SK-N-SH treated with all-trans-retinoic acid at 6 μM for 48 hours (cell line): ENCODE data around the gene SKI.

Experiments used
- ATAC-seq: fragments of 200-7000 bp; cut with Tn5 transposase; 3 replicates; pipeline ENCODE4 v1.9.1; 2020; ENCODE audit warnings: mild to moderate bottlenecking, moderate library complexity
- ARNTL ChIP-seq: fragments of 450-650 bp; formaldehyde crosslinking; IDR thresholded peaks from 2 replicates; pipeline ENCODE4 v1.5.0; 2020; ENCODE audit warnings: low read depth, mild to moderate bottlenecking, moderate library complexity, borderline replicate concordance
- BACH2 ChIP-seq: fragments of 250-450 bp; sonication (Bioruptor Pico); IDR thresholded peaks from 2 replicates; pipeline ENCODE4 v1.9.0; 2021; ENCODE audit warnings: mild to moderate bottlenecking, borderline replicate concordance
- ESRRG ChIP-seq: fragments of 250-450 bp; sonication (Bioruptor Pico); IDR thresholded peaks from 2 replicates; pipeline ENCODE4 v1.6.1; 2021; ENCODE audit warnings: mild to moderate bottlenecking
- GLIS3 ChIP-seq: fragments of 250-450 bp; sonication (Bioruptor Pico); IDR thresholded peaks from 2 replicates; pipeline ENCODE4 v1.5.0; 2020; ENCODE audit warnings: mild to moderate bottlenecking, moderate library complexity
- ISL1 ChIP-seq: fragments of 250-450 bp; sonication (Bioruptor Pico); IDR thresholded peaks from 2 replicates; pipeline ENCODE4 v2.1.2; 2022; ENCODE audit warnings: mild to moderate bottlenecking, moderate library complexity
- OSR1 ChIP-seq: fragments of 250-450 bp; sonication (Bioruptor Pico); IDR thresholded peaks from 2 replicates; pipeline ENCODE4 v1.8.0; 2022; ENCODE audit warnings: moderate library complexity, mild to moderate bottlenecking, inconsistent platforms
- PPARA ChIP-seq: fragments of 250-450 bp; sonication (Bioruptor Pico); IDR thresholded peaks from 2 replicates; pipeline ENCODE4 v1.5.0; 2020; ENCODE audit warnings: mild to moderate bottlenecking, borderline replicate concordance
- RARB ChIP-seq: fragments of 250-450 bp; sonication (Bioruptor Pico); IDR thresholded peaks from 2 replicates; pipeline ENCODE4 v1.8.0; 2021; ENCODE audit warnings: mild to moderate bottlenecking, moderate library complexity
- SNAI2 ChIP-seq: fragments of 250-450 bp; sonication (Bioruptor Pico); IDR thresholded peaks from 2 replicates; pipeline ENCODE4 v1.5.0; 2020; ENCODE audit warnings: mild to moderate bottlenecking, moderate library complexity
- TCF4 ChIP-seq: fragments of 250-450 bp; sonication (Bioruptor Pico); IDR thresholded peaks from 2 replicates; pipeline ENCODE4 v1.8.0; 2021; ENCODE audit warnings: mild to moderate bottlenecking, moderate library complexity, borderline replicate concordance
- TOX ChIP-seq: fragments of 250-450 bp; sonication (Bioruptor Pico); IDR thresholded peaks from 2 replicates; pipeline ENCODE4 v1.8.0; 2021; ENCODE audit warnings: mild to moderate bottlenecking, moderate library complexity, borderline replicate concordance
- ZC3H10 ChIP-seq: fragments of 250-450 bp; sonication (Bioruptor Pico); IDR thresholded peaks from 2 replicates; pipeline ENCODE4 v1.5.1; 2021; ENCODE audit warnings: mild to moderate bottlenecking, moderate library complexity
- ZFP3 ChIP-seq: fragments of 250-450 bp; sonication (Bioruptor Pico); IDR thresholded peaks from 2 replicates; pipeline ENCODE4 v1.5.0; 2020; ENCODE audit warnings: mild to moderate bottlenecking, moderate library complexity
- ZFP30 ChIP-seq: fragments of 450-650 bp; formaldehyde crosslinking; IDR thresholded peaks from 2 replicates; pipeline ENCODE4 v1.5.0; 2022; ENCODE audit warnings: mild to moderate bottlenecking, moderate library complexity
- ZNF565 ChIP-seq: fragments of 450-650 bp; formaldehyde crosslinking; conservative IDR thresholded peaks from 2 replicates; pipeline ENCODE4 v1.5.0; 2020; ENCODE audit warnings: low read depth, mild to moderate bottlenecking, moderate library complexity
- ZNF70 ChIP-seq: fragments of 450-650 bp; formaldehyde crosslinking; IDR thresholded peaks from 2 replicates; pipeline ENCODE4 v1.5.0; 2020; ENCODE audit warnings: mild to moderate bottlenecking, moderate library complexity
- ZNF8 ChIP-seq: fragments of 450-650 bp; formaldehyde crosslinking; IDR thresholded peaks from 2 replicates; pipeline ENCODE4 v1.5.0; 2020; ENCODE audit warnings: mild to moderate bottlenecking, moderate library complexity
- TF ChIP-seq, protein P1 (sequence below): fragments of 250-450 bp; sonication (Bioruptor Pico); IDR thresholded peaks from 2 replicates; pipeline ENCODE4 v1.5.1; 2021; ENCODE audit warnings: mild to moderate bottlenecking, moderate library complexity
- TF ChIP-seq, protein P2 (sequence below): fragments of 250-450 bp; sonication (Bioruptor Pico); IDR thresholded peaks from 2 replicates; pipeline ENCODE4 v1.8.0; 2021; ENCODE audit warnings: low read depth, mild to moderate bottlenecking, moderate library complexity, borderline replicate concordance
- TF ChIP-seq, protein P3 (sequence below): fragments of 250-450 bp; sonication (Bioruptor Pico); IDR thresholded peaks from 2 replicates; pipeline ENCODE4 v1.5.0; 2020; ENCODE audit warnings: mild to moderate bottlenecking, moderate library complexity
- TF ChIP-seq, protein P4 (sequence below): fragments of 250-450 bp; sonication (Bioruptor Pico); IDR thresholded peaks from 2 replicates; pipeline ENCODE4 v1.8.0; 2020; ENCODE audit warnings: mild to moderate bottlenecking, moderate library complexity, borderline replicate concordance
- TF ChIP-seq, protein P5 (sequence below): fragments of 250-450 bp; sonication (Bioruptor Pico); IDR thresholded peaks from 2 replicates; pipeline ENCODE4 v1.5.1; 2020; ENCODE audit warnings: low read depth, mild to moderate bottlenecking, moderate library complexity

Gene SKI

DNA sequence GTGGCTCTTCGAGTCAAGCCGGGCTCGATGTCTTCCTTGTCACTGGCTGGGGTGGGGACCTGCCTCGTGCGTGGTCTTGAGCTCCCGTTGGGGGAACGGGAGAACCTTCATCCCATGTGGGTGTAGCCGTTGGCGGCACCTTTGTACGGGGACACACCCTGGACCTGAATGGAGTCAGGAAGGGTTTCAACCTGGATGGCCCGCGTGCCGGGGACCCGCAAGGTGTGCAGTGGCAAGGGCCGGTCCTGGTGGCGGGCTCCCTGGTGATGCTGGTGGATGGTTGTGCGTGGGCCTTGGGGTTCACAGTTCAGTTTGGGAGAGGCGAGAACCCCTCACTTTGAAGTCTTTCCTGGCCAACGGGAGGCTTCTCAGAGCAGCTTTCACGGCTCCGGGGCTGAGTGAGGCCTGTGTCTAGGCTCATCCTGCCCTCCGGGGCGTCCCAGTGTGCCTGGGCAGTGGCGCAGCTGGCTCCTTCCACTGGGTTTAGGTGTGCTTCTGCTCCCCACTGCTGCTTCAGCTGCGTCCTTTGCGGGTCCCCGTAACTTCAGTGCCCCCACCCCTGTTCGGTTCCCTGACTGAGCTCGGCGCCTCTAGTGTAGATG, 11.4 kb downstream of the SKI start:
- ATAC-seq, result no peak
- TF ChIP-seq, protein P1, sequence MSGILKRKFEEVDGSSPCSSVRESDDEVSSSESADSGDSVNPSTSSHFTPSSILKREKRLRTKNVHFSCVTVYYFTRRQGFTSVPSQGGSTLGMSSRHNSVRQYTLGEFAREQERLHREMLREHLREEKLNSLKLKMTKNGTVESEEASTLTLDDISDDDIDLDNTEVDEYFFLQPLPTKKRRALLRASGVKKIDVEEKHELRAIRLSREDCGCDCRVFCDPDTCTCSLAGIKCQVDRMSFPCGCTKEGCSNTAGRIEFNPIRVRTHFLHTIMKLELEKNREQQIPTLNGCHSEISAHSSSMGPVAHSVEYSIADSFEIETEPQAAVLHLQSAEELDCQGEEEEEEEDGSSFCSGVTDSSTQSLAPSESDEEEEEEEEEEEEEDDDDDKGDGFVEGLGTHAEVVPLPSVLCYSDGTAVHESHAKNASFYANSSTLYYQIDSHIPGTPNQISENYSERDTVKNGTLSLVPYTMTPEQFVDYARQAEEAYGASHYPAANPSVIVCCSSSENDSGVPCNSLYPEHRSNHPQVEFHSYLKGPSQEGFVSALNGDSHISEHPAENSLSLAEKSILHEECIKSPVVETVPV, result no peak
- TF ChIP-seq ESRRG (CRISPR knock-in tag) (no peak), OSR1 (CRISPR knock-in tag) (no peak), ZFP30 (no peak), ZC3H10 (CRISPR knock-in tag) (no peak), GLIS3 (CRISPR knock-in tag) (no peak), RARB (CRISPR knock-in tag) (no peak), ARNTL (CRISPR knock-in tag) (no peak), ZNF70 (CRISPR knock-in tag) (no peak), SNAI2 (no peak), BACH2 (CRISPR knock-in tag) (no peak), ZNF8 (no peak), TOX (CRISPR knock-in tag) (no peak), ISL1 (CRISPR knock-in tag) (no peak), ZNF565 (CRISPR knock-in tag) (no peak), PPARA (CRISPR knock-in tag) (no peak)
- TF ChIP-seq, protein P2, sequence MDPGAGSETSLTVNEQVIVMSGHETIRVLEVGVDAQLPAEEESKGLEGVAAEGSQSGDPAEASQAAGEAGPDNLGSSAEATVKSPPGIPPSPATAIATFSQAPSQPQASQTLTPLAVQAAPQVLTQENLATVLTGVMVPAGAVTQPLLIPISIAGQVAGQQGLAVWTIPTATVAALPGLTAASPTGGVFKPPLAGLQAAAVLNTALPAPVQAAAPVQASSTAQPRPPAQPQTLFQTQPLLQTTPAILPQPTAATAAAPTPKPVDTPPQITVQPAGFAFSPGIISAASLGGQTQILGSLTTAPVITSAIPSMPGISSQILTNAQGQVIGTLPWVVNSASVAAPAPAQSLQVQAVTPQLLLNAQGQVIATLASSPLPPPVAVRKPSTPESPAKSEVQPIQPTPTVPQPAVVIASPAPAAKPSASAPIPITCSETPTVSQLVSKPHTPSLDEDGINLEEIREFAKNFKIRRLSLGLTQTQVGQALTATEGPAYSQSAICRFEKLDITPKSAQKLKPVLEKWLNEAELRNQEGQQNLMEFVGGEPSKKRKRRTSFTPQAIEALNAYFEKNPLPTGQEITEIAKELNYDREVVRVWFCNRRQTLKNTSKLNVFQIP (CRISPR knock-in tag), result no peak
- TF ChIP-seq, all 23 proteins: peak for 0

DNA sequence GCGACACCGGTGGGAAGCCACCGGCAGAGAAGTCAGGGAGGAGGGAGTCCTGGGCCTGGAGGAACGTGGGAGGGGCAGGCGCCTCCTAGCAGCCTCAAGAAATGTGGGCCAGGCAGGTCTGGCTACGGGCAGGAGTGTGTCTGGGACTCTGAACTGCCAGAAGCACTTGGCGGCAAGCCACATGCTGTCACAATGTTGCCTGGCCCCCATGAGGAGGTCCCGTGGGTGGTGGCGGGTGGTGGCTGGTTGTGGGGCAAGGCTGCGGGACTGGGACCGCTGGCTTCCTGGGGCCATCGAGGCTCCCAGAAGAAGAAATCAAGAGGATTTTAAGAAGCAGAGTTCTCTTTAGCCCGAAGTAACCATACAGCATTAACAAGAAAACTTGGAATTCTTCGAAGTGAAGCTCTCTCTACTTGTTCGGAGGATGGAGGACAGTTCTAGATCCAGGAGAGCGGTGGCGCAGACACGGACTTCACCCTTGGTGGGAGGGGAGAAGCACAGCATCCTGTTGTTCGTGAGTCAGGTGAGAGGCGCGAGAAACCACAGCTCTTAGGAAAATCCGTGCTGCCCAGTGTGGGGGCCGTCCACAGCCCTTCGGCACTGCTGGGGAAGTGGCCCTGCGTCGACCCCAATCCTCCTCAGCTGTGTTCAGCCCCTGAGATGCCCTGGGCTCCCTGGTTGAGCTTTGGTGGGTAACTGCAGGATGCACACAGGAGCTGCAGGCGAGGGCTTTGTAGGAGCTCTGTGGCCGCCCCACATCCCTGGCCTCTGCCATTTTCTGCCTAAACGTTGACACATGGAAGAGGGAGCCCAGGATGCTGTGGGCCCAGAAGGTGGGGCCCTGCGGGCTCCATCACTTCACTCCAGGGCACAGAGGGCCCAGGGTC, 12.4 kb downstream of the SKI start:
- TF ChIP-seq, protein P3, sequence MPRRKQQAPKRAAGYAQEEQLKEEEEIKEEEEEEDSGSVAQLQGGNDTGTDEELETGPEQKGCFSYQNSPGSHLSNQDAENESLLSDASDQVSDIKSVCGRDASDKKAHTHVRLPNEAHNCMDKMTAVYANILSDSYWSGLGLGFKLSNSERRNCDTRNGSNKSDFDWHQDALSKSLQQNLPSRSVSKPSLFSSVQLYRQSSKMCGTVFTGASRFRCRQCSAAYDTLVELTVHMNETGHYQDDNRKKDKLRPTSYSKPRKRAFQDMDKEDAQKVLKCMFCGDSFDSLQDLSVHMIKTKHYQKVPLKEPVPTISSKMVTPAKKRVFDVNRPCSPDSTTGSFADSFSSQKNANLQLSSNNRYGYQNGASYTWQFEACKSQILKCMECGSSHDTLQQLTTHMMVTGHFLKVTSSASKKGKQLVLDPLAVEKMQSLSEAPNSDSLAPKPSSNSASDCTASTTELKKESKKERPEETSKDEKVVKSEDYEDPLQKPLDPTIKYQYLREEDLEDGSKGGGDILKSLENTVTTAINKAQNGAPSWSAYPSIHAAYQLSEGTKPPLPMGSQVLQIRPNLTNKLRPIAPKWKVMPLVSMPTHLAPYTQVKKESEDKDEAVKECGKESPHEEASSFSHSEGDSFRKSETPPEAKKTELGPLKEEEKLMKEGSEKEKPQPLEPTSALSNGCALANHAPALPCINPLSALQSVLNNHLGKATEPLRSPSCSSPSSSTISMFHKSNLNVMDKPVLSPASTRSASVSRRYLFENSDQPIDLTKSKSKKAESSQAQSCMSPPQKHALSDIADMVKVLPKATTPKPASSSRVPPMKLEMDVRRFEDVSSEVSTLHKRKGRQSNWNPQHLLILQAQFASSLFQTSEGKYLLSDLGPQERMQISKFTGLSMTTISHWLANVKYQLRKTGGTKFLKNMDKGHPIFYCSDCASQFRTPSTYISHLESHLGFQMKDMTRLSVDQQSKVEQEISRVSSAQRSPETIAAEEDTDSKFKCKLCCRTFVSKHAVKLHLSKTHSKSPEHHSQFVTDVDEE, result peak; percentile 31; the same call in 1 of the 2 replicates
- TF ChIP-seq TOX (CRISPR knock-in tag), result no peak
- ATAC-seq, result peak; percentile 18; the same call in 1 of the 3 replicates

DNA sequence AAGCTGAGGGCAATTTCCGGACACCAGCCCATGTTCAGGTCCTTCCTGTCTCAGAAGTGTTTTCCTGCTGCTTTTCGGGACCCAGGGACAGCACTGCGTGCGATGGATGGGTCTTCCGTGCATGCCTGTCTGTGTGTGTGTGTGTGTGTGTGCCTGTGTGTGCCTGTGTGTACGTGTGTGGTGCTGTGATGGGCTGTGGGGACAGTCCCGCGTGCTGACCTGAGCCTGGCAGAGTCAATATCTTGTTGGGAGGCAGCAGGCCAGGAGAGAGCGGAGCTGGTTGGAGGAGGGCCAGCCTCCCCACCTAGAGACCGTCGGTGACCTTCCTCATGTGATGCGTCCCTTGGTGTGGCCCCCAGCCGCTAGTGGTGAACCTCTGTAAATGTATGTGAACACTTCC, 13.7 kb downstream of the SKI start:
- ATAC-seq, result no peak
- TF ChIP-seq ZNF565 (CRISPR knock-in tag), result no peak
- TF ChIP-seq TCF4, result no peak
- TF ChIP-seq ZFP30, result no peak
- TF ChIP-seq, protein P4, sequence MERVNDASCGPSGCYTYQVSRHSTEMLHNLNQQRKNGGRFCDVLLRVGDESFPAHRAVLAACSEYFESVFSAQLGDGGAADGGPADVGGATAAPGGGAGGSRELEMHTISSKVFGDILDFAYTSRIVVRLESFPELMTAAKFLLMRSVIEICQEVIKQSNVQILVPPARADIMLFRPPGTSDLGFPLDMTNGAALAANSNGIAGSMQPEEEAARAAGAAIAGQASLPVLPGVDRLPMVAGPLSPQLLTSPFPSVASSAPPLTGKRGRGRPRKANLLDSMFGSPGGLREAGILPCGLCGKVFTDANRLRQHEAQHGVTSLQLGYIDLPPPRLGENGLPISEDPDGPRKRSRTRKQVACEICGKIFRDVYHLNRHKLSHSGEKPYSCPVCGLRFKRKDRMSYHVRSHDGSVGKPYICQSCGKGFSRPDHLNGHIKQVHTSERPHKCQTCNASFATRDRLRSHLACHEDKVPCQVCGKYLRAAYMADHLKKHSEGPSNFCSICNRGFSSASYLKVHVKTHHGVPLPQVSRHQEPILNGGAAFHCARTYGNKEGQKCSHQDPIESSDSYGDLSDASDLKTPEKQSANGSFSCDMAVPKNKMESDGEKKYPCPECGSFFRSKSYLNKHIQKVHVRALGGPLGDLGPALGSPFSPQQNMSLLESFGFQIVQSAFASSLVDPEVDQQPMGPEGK, result no peak
- no peak for TF ChIP-seq SNAI2
- TF ChIP-seq, protein P2 (CRISPR knock-in tag), result no peak
- TF ChIP-seq RARB (CRISPR knock-in tag), result no peak
- TF ChIP-seq PPARA (CRISPR knock-in tag), result no peak
- TF ChIP-seq, protein P1, result no peak
- no peak for TF ChIP-seq ESRRG (CRISPR knock-in tag)
- no peak for TF ChIP-seq ZFP3 (CRISPR knock-in tag)
- TF ChIP-seq GLIS3 (CRISPR knock-in tag), result no peak
- TF ChIP-seq, protein P5, sequence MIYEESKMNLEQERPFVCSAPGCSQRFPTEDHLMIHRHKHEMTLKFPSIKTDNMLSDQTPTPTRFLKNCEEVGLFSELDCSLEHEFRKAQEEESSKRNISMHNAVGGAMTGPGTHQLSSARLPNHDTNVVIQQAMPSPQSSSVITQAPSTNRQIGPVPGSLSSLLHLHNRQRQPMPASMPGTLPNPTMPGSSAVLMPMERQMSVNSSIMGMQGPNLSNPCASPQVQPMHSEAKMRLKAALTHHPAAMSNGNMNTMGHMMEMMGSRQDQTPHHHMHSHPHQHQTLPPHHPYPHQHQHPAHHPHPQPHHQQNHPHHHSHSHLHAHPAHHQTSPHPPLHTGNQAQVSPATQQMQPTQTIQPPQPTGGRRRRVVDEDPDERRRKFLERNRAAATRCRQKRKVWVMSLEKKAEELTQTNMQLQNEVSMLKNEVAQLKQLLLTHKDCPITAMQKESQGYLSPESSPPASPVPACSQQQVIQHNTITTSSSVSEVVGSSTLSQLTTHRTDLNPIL (CRISPR knock-in tag), result no peak
- no peak for TF ChIP-seq ZNF8
- no peak for TF ChIP-seq ZNF70 (CRISPR knock-in tag)
- TF ChIP-seq TOX (CRISPR knock-in tag), result no peak
- TF ChIP-seq OSR1 (CRISPR knock-in tag), result no peak
